Caco-2 (cell line): ENCODE measurements around the gene HLA-A. TPM values are rescaled to one million over a fixed set of nuclear protein-coding genes. Genes with fewer than 3 reads are reported as not detected.
"Not testable (repeated sequence)": the region's sequence is repeated elsewhere in the genome, so short reads cannot be mapped to it uniquely, and the experiment has no call there.

ENCODE experiments used
- BruUV-seq: library from RNA; stranded (reverse); fragments of 400-500 nt; replicated peaks from 2 replicates; lab custom pipeline; 2021; lab: Mats Ljungman, UMichigan
- CTCF ChIA-PET: fragments of 300-600 bp; sonication (Branson Sonifier 250); formaldehyde crosslinking; loops from one replicate; lab custom pipeline; 2022; ENCODE audit warnings: antibody characterized with exemption; lab: Charles Lee
- POLR2A ChIA-PET: fragments of 300-600 bp; sonication (Branson Sonifier 250); formaldehyde crosslinking; loops from one replicate; lab custom pipeline; 2022; ENCODE audit warnings: antibody characterized with exemption; lab: Charles Lee
- DNase-seq, 2 experiments: peaks; one replicate each; pipeline versions ENCODE4 v3.0.0 to v3.0.0-alpha.2; 2020 to 2022
- H3K27me3 ChIP-seq: replicated peaks from 2 replicates; pipeline ENCODE4 v1.6.0; 2011; ENCODE audit warnings: low read length; ENCODE audit not compliant: control insufficient read depth, insufficient read depth
- H3K36me3 ChIP-seq: 2 replicates; pipeline ENCODE4 v1.5.1; 2011; ENCODE audit warnings: low read length; ENCODE audit not compliant: control insufficient read depth, insufficient read depth
- H3K4me1 ChIP-seq: fragments of 250-450 bp; sonication (Bioruptor Pico); 2 replicates; pipeline ENCODE4 v1.5.1; 2020; ENCODE audit warnings: mild to moderate bottlenecking
- H3K4me3 ChIP-seq: 2 replicates; pipeline ENCODE4 v1.5.1; 2011; ENCODE audit warnings: low read depth, mild to moderate bottlenecking, control low read depth, low read length
- H3K9me3 ChIP-seq: fragments of 250-450 bp; sonication (Bioruptor Pico); 2 replicates; pipeline ENCODE4 v1.5.1; 2020; ENCODE audit warnings: mild to moderate bottlenecking, moderate library complexity
- H3K27ac Mint-ChIP-seq: one replicate; pipeline ENCODE4 v1.8.0; 2022; ENCODE audit warnings: mixed read lengths; ENCODE audit not compliant: unreplicated experiment
- H3K27me3 Mint-ChIP-seq: one replicate; pipeline ENCODE4 v1.8.0; 2022; ENCODE audit warnings: mixed read lengths; ENCODE audit not compliant: insufficient read depth, unreplicated experiment
- H3K36me3 Mint-ChIP-seq: one replicate; pipeline ENCODE4 v1.8.0; 2022; ENCODE audit warnings: mild to moderate bottlenecking, mixed read lengths; ENCODE audit not compliant: insufficient read depth, unreplicated experiment
- H3K4me1 Mint-ChIP-seq: one replicate; pipeline ENCODE4 v1.8.0; 2022; ENCODE audit warnings: low read depth, mixed read lengths; ENCODE audit not compliant: unreplicated experiment
- H3K4me3 Mint-ChIP-seq: one replicate; pipeline ENCODE4 v1.8.0; 2022; ENCODE audit warnings: mild to moderate bottlenecking, moderate library complexity, mixed read lengths; ENCODE audit not compliant: unreplicated experiment
- H3K9me3 Mint-ChIP-seq: one replicate; pipeline ENCODE4 v1.8.0; 2022; ENCODE audit warnings: mixed read lengths; ENCODE audit not compliant: unreplicated experiment
- intact Hi-C: fragments of 100-400 bp; cut with micrococcal nuclease; formaldehyde crosslinking; loops from one replicate; pipeline ENCODE4 v1.10.0; 2022; ENCODE audit not compliant: unreplicated experiment
- total RNA-seq: library from RNA; stranded (reverse); gene quantifications from 2 replicates; pipeline ENCODE4 v1.2.3, GENCODE V29; 2022
- TF ChIP-seq, protein P1 (sequence below), 2 experiments: fragments of 200-600 bp in 1 of 2; IDR thresholded peaks; 1 replicate in 1 of 2; 2 replicates in 1 of 2; pipeline versions ENCODE4 v1.5.1 to v1.8.0; 2011 to 2022; ENCODE audit warnings: antibody characterized with exemption in 1 of 2, control low read depth in 1 of 2, inconsistent platforms in 1 of 2, low read depth in 1 of 2, low read length in 1 of 2, mild to moderate bottlenecking in 1 of 2, moderate library complexity in 1 of 2; ENCODE audit not compliant: insufficient read depth in 1 of 2, severe bottlenecking in 1 of 2, unreplicated experiment in 1 of 2

Gene HLA-A
- total RNA-seq, 1 experiment from 2014 or later = 198 TPM

DNA sequence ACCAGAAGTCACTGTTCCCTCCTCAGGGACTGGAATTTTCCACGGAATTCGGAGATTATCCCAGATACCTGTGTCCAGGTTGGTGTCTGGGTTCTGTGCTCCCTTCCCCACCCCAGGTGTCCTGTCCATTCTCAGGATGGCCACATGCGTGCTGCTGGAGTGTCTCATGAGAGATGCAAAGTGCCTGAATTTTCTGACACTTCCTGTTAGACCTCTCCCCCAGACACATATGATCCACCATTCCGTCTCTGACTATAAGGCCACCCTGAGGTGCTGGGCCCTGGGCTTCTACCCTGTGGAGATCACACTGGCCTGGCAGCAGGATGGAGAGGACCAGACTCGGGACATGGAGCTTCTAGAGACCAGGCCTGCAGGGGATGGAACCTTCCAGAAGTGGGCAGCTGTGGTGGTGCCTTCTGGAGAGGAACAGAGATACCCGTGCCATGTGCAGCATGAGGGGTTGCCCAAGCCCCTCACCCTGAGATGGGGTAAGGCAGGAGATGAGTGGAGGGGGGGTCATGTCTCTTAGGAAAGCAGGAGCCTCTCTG is 14.4 kb upstream of the HLA-A start:
- CTCF ChIA-PET = no interaction called here
- Mint-ChIP-seq H3K4me1 (peaks cover 6% of the 10 kb centered on the region), H3K36me3 (no peaks in the 10 kb centered on the region), H3K27ac (no peak overlapping the region), H3K27me3 (no peaks in the 10 kb centered on the region), H3K9me3 (no peaks in the 10 kb centered on the region), H3K4me3 (no peak overlapping the region)
- H3K9me3 ChIP-seq = no peaks in the 10 kb centered on the region
- no TSS peak for BruUV-seq
- no peaks in the 10 kb centered on the region for H3K4me1 ChIP-seq
- intact Hi-C loops = no loop called here
- no peaks in the 10 kb centered on the region for H3K27me3 ChIP-seq
- POLR2A ChIA-PET = no interaction called here
- no peaks in the 10 kb centered on the region for H3K36me3 ChIP-seq
- DNase-seq = no peak
- no peak overlapping the region for H3K4me3 ChIP-seq
- TF ChIP-seq, protein P1, sequence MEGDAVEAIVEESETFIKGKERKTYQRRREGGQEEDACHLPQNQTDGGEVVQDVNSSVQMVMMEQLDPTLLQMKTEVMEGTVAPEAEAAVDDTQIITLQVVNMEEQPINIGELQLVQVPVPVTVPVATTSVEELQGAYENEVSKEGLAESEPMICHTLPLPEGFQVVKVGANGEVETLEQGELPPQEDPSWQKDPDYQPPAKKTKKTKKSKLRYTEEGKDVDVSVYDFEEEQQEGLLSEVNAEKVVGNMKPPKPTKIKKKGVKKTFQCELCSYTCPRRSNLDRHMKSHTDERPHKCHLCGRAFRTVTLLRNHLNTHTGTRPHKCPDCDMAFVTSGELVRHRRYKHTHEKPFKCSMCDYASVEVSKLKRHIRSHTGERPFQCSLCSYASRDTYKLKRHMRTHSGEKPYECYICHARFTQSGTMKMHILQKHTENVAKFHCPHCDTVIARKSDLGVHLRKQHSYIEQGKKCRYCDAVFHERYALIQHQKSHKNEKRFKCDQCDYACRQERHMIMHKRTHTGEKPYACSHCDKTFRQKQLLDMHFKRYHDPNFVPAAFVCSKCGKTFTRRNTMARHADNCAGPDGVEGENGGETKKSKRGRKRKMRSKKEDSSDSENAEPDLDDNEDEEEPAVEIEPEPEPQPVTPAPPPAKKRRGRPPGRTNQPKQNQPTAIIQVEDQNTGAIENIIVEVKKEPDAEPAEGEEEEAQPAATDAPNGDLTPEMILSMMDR (IDR thresholded peaks at IDR 0.05; ENCODE audit: insufficient read depth in 1 of 2, low read depth in 1 of 2, low read length in 1 of 2, severe bottlenecking in 1 of 2, unreplicated experiment in 1 of 2) = no peak

DNA sequence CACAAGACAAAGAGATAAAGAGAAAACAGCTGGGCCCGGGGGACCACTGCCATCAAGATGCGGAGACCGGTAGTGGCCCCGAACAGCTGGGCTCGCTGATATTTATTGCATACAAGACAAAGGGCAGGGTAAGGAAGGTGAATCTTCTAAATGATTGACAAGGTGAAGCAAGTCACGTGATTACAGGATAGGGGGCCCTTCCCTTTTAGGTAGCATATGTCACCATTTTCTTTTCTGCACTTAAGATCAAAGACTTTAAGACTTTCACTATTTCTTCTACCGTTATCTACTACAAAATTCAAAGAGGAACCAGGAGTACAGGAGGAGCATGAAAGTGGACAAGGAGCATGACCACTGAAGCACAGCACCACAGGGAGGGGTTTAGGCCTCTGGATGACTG is 12.3 kb upstream of the HLA-A start:
- POLR2A ChIA-PET, H3K4me3 ChIP-seq, DNase-seq, H3K27me3 ChIP-seq, H3K27ac Mint-ChIP-seq, H3K4me1 ChIP-seq, H3K4me1 Mint-ChIP-seq, H3K36me3 ChIP-seq, intact Hi-C loops, CTCF ChIA-PET, H3K27me3 Mint-ChIP-seq, H3K36me3 Mint-ChIP-seq, H3K9me3 Mint-ChIP-seq, BruUV-seq, H3K4me3 Mint-ChIP-seq, H3K9me3 ChIP-seq: not testable (repeated sequence)

DNA sequence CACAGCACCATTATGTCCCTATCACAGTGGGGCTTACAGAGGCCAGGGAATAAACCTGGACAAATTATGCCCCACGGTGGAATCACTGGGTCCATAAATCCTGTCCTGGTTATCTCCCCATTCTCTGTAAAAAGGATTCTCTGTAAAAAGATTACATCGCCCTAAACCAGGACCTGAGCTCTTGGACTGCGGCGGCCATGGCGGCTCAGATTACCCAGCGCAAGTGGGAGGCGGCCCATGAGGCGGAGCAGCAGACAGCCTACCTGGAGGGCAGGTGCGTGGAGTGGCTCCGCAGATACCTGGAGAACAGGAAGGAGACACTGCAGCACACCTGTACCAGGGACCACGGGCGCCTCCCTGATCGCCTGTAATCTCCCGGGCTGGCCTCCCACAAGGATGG is 8.4 kb upstream of the HLA-A start:
- POLR2A ChIA-PET = no interaction called here
- H3K27me3 ChIP-seq = no peaks in the 10 kb centered on the region
- H3K36me3 Mint-ChIP-seq = no peaks in the 10 kb centered on the region
- intact Hi-C loops = no loop called here
- no peaks in the 10 kb centered on the region for H3K9me3 ChIP-seq
- H3K36me3 ChIP-seq = no peaks in the 10 kb centered on the region
- no peaks in the 10 kb centered on the region for H3K27me3 Mint-ChIP-seq
- TF ChIP-seq, protein P1 (IDR thresholded peaks at IDR 0.05; ENCODE audit: insufficient read depth in 1 of 2, low read depth in 1 of 2, low read length in 1 of 2, severe bottlenecking in 1 of 2, unreplicated experiment in 1 of 2) = no peak
- CTCF ChIA-PET = no interaction called here
- H3K4me1 ChIP-seq = no peaks in the 10 kb centered on the region
- DNase-seq = no peak
- no peak overlapping the region for H3K27ac Mint-ChIP-seq
- no peak overlapping the region for H3K4me3 ChIP-seq
- BruUV-seq = no TSS peak
- no peaks in the 10 kb centered on the region for H3K9me3 Mint-ChIP-seq
- H3K4me3 Mint-ChIP-seq = no peak overlapping the region
- no peaks in the 10 kb centered on the region for H3K4me1 Mint-ChIP-seq
